HG03280 (cell line): ENCODE results near the gene MED16.
"Not testable (repeated sequence)": the region's sequence is repeated elsewhere in the genome, so short reads cannot be mapped to it uniquely, and the experiment has no call there.

Experiments used
- ATAC-seq: cut with Tn5 transposase; IDR thresholded peaks from one replicate; pipeline ENCODE4 v1.9.1; 2021; ENCODE audit warnings: mild to moderate bottlenecking, moderate library complexity; ENCODE audit not compliant: unreplicated experiment

Gene MED16

GRCh38 chr19:831407-832369 is 61.3 kb downstream of the MED16 start:
- no peak for ATAC-seq

GRCh38 chr19:829129-829758 is 63.7 kb downstream of the MED16 start:
- no peak for ATAC-seq

GRCh38 chr19:827710-828321 is 65.2 kb downstream of the MED16 start, which contains the start of gene AZU1:
TSS of gene AZU1 (plus strand) at chr19:827837. CDS start at chr19:827847, 10 bp downstream.
- no peak for ATAC-seq

- no peak for ATAC-seq
These were observed 65.7 kb downstream of the MED16 start for GRCh38 chr19:827314-827709.

- no peak for ATAC-seq
These were observed 66.9 kb downstream of the MED16 start for GRCh38 chr19:825897-826644.

GRCh38 chr19:824885-825284 is 68.1 kb downstream of the MED16 start:
- no peak for ATAC-seq

- ATAC-seq, result no peak
These were observed 69.3 kb downstream of the MED16 start for GRCh38 chr19:823565-824121.

- no peak for ATAC-seq
These were observed 71.0 kb downstream of the MED16 start, which contains the start of gene PLPPR3 for GRCh38 chr19:821825-822503. TSS of gene PLPPR3 (minus strand) at chr19:821955. CDS start at chr19:821559, 396 bp downstream.

GRCh38 chr19:821231-821824 is 71.7 kb downstream of the MED16 start:
- no peak for ATAC-seq

- ATAC-seq, result not testable (repeated sequence)
These were observed 72.8 kb downstream of the MED16 start for GRCh38 chr19:820212-820611.
